Measurements from ENCODE around the gene DTNB.

DNA sequence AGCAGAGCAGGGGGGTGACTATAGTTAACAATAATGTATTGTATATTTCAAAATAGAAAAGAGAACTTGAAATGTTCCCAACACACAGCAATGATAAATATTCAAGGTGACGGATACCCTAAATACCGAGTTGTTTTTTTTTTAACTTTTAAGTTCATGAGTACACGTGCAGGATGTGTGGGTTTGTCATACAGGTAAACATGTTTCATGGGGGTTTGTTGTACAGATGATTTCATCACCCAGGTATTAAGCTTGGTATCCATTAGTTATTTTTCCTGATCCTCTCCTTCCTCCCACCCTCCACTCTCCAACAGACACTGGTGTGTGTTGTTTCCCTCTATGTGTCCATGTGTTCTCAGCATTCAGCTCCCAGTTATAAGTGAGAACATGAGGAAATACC lies 167.2 kb downstream of the DTNB start:
- no peak for TF ChIP-seq CTCF (IDR thresholded peaks at IDR 0.05)
- no peak for TF ChIP-seq EP300 (IDR thresholded peaks at IDR 0.05)

All from ovary (tissue), 3 donors.